Stimulated activated naive CD8-positive, alpha-beta T cell treated with anti-CD3 and anti-CD28 coated beads, Interleukin-15, Interleukin-2, amounts not matched to agents 100 ng/mL and 50 ng/mL, for 24 hours (primary cell): ENCODE results near the gene CLSTN2.

Experiments used
- H3K27ac Mint-ChIP-seq: one replicate; pipeline ENCODE4 v1.8.0; 2021; ENCODE audit warnings: mild to moderate bottlenecking, mixed read lengths
- H3K27me3 Mint-ChIP-seq: one replicate; pipeline ENCODE4 v1.8.0; 2021; ENCODE audit warnings: mixed read lengths
- H3K36me3 Mint-ChIP-seq: one replicate; pipeline ENCODE4 v1.8.0; 2021; ENCODE audit warnings: low read depth, mixed read lengths
- H3K4me1 Mint-ChIP-seq: one replicate; pipeline ENCODE4 v1.8.0; 2021; ENCODE audit warnings: low read depth, mixed read lengths
- H3K4me3 Mint-ChIP-seq: one replicate; pipeline ENCODE4 v1.8.0; 2021; ENCODE audit warnings: mild to moderate bottlenecking, mixed read lengths
- H3K9me3 Mint-ChIP-seq: one replicate; pipeline ENCODE4 v1.8.0; 2021; ENCODE audit warnings: mixed read lengths

The CLSTN2 gene

DNA sequence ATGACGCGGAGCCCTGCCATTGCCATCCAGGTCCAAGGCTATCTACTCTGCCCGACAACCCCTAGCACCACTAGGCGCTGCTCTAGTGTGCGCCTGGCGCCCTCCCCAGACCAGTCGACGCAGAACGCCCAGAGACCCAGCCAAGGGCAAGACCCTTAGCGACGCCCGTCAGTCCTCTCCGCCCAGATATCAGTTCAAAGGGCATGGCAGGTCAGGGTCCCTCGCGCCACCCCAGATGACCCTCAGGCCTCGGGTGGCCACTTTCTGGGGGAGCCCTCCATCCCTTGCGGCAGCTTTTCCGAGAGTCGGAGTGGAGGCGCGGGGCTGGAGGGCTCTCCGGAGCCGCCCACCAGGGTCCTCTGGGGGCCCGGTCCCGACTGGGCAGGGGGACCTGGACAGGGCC is 371 bp upstream of the CLSTN2 start:
- H3K4me1 Mint-ChIP-seq = peaks cover 7% of the 10 kb centered on the region
- H3K27me3 Mint-ChIP-seq = peaks cover 57% of the 10 kb centered on the region
- H3K9me3 Mint-ChIP-seq = no peaks in the 10 kb centered on the region
- no peak overlapping the region for H3K4me3 Mint-ChIP-seq
- no peaks in the 10 kb centered on the region for H3K36me3 Mint-ChIP-seq
- no peak overlapping the region for H3K27ac Mint-ChIP-seq

DNA sequence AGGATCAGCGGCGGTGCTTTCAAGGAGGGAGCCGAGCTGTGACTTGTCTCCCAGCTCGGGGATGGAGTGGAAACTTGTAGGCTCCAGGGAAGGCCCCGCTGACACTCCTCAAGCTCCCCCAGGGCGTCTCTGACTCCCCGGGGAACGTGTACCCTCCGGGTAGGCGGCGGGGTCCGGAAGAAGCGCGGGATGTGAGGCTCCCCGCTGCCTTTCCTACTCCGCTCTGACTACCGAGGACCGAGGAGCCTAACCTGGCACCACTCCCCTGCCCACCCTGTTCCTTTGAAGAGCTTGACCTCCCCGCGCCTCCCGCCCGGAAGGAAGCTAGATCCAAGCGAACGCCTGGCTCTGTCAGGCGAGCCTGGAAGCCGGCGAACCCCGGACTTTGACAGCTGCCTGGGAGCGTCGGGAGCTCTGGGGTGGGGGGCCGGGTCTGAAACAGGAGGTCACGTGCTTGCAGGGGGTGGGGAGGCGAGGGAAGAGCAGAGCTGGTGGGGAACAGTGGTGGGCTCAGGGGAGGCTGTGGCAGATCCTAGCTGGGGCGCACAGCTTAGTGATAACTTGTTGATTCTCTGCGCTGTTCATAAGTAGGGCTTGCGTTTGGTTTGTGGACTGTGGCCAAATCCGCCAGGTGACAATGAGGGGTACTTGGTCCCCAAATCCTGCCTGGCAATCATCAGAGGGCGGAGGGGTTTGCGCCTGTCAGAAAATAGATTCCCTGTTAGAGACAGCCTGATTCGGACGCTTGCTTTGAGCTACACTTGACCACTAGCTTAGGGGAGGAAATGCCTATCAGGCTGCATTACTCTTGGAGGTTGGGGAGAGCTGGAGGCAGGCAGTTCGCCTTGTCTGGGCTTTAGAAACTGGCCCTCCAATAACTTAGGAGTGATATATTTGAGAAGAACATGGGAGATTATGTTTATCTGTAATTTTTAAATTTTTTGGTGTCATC is 1.2 kb downstream of the CLSTN2 start:
- H3K27ac Mint-ChIP-seq = no peak overlapping the region
- H3K9me3 Mint-ChIP-seq = no peaks in the 10 kb centered on the region
- H3K27me3 Mint-ChIP-seq = peaks cover 58% of the 10 kb centered on the region
- H3K4me1 Mint-ChIP-seq = peaks cover 7% of the 10 kb centered on the region
- H3K36me3 Mint-ChIP-seq = no peaks in the 10 kb centered on the region
- H3K4me3 Mint-ChIP-seq = peak overlapping the region; percentile 30

- Mint-ChIP-seq H3K4me3 (no peak overlapping the region), H3K27me3 (peaks cover 49% of the 10 kb centered on the region)
Observed at GRCh38 chr3:139937674-139938279, 2.8 kb downstream of the CLSTN2 start.

DNA sequence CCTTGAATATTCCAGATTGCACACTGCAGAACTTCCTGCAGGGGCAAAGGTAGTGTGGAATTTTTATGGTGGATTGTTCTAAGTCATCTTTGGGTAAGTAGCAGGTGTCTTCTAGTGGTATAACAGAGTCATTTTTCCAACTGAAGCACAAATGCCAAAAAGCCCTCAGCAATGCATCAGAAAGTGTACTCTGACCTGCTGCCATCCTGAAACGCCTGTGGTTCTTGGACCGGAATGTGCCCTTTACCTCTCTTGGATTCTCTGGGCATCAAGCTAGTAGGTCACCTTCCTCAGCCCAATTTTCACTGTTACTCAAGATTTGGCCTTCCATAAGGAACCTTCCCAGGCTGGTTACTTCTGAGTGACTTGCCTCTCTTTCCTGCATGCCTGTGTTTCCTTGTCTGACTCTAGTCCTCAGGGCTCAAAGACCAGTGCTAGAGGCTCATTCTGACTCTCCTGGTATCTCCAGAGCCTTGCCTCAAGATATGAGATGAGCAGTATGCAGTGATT is 4.8 kb downstream of the CLSTN2 start:
- H3K27ac Mint-ChIP-seq = no peak overlapping the region
- H3K9me3 Mint-ChIP-seq = no peaks in the 10 kb centered on the region
- peaks cover 33% of the 10 kb centered on the region for H3K27me3 Mint-ChIP-seq
- H3K36me3 Mint-ChIP-seq = no peaks in the 10 kb centered on the region
- peaks cover 7% of the 10 kb centered on the region for H3K4me1 Mint-ChIP-seq
- no peak overlapping the region for H3K4me3 Mint-ChIP-seq

More at GRCh38 chr3:139937674-139938279, 2.8 kb downstream of the CLSTN2 start:
- Mint-ChIP-seq H3K36me3 (no peaks in the 10 kb centered on the region), H3K9me3 (no peaks in the 10 kb centered on the region), H3K27ac (no peak overlapping the region), H3K4me1 (peaks cover 7% of the 10 kb centered on the region)

- Mint-ChIP-seq H3K4me1 (peaks cover 5% of the 10 kb centered on the region), H3K27ac (no peak overlapping the region), H3K9me3 (no peaks in the 10 kb centered on the region), H3K27me3 (peaks cover 33% of the 10 kb centered on the region), H3K4me3 (no peak overlapping the region), H3K36me3 (no peaks in the 10 kb centered on the region)
Observed at GRCh38 chr3:139940622-139941021, 5.6 kb downstream of the CLSTN2 start.

GRCh38 chr3:139941580-139941979 is 6.6 kb downstream of the CLSTN2 start:
- Mint-ChIP-seq H3K27ac (no peak overlapping the region), H3K4me1 (no peaks in the 10 kb centered on the region), H3K36me3 (no peaks in the 10 kb centered on the region), H3K9me3 (no peaks in the 10 kb centered on the region), H3K27me3 (peaks cover 24% of the 10 kb centered on the region), H3K4me3 (no peak overlapping the region)

GRCh38 chr3:139944256-139944910 is 9.4 kb downstream of the CLSTN2 start:
- Mint-ChIP-seq H3K4me3 (no peak overlapping the region), H3K36me3 (no peaks in the 10 kb centered on the region), H3K27me3 (peaks cover 10% of the 10 kb centered on the region), H3K9me3 (no peaks in the 10 kb centered on the region), H3K4me1 (no peaks in the 10 kb centered on the region), H3K27ac (no peak overlapping the region)

GRCh38 chr3:139945386-139945785 is 10.4 kb downstream of the CLSTN2 start:
- Mint-ChIP-seq H3K4me3 (no peak overlapping the region), H3K9me3 (no peaks in the 10 kb centered on the region)

GRCh38 chr3:139945942-139946341 is 11.0 kb downstream of the CLSTN2 start:
- H3K4me3 Mint-ChIP-seq = no peak overlapping the region
- H3K9me3 Mint-ChIP-seq = no peaks in the 10 kb centered on the region
- H3K4me1 Mint-ChIP-seq = no peaks in the 10 kb centered on the region
- peaks cover 4% of the 10 kb centered on the region for H3K27me3 Mint-ChIP-seq
- H3K27ac Mint-ChIP-seq = no peak overlapping the region
- no peaks in the 10 kb centered on the region for H3K36me3 Mint-ChIP-seq

More at GRCh38 chr3:139945386-139945785, 10.4 kb downstream of the CLSTN2 start:
- Mint-ChIP-seq H3K36me3 (no peaks in the 10 kb centered on the region), H3K27me3 (peaks cover 4% of the 10 kb centered on the region), H3K4me1 (no peaks in the 10 kb centered on the region), H3K27ac (no peak overlapping the region)

- Mint-ChIP-seq H3K4me3 (no peak overlapping the region), H3K27me3 (peaks cover 4% of the 10 kb centered on the region), H3K4me1 (no peaks in the 10 kb centered on the region), H3K27ac (no peak overlapping the region), H3K9me3 (no peaks in the 10 kb centered on the region), H3K36me3 (no peaks in the 10 kb centered on the region)
Observed at GRCh38 chr3:139948467-139948866, 13.5 kb downstream of the CLSTN2 start.

DNA sequence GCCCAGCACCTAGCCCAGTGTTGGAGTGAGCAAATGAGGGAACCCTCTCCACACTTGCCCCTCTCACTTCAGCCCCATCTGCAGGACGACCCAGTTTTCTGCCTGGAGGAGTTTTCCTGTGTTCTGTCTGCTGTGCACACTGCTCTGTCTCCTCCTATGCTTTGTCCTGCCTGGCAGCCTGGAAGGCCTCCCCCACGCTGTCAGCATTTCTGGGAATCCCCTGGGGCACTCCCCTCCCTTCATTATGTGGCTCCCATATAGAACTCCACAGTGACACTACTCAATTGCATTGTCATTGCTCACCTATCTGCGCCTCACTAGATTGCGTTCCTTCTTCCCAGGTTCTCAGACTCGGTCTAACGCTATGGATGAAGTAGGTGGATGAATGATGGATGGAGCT is 13.9 kb downstream of the CLSTN2 start:
- no peaks in the 10 kb centered on the region for H3K36me3 Mint-ChIP-seq
- peaks cover 4% of the 10 kb centered on the region for H3K27me3 Mint-ChIP-seq
- no peak overlapping the region for H3K27ac Mint-ChIP-seq
- H3K9me3 Mint-ChIP-seq = no peaks in the 10 kb centered on the region
- H3K4me3 Mint-ChIP-seq = no peak overlapping the region
- H3K4me1 Mint-ChIP-seq = no peaks in the 10 kb centered on the region

- no peaks in the 10 kb centered on the region for H3K27me3 Mint-ChIP-seq
- no peak overlapping the region for H3K27ac Mint-ChIP-seq
- H3K4me3 Mint-ChIP-seq = no peak overlapping the region
- no peaks in the 10 kb centered on the region for H3K9me3 Mint-ChIP-seq
- H3K4me1 Mint-ChIP-seq = no peaks in the 10 kb centered on the region
- no peaks in the 10 kb centered on the region for H3K36me3 Mint-ChIP-seq
Observed at GRCh38 chr3:139953131-139953910, 18.3 kb downstream of the CLSTN2 start.

GRCh38 chr3:139954146-139954860 is 19.3 kb downstream of the CLSTN2 start:
- no peak overlapping the region for H3K4me3 Mint-ChIP-seq
- no peaks in the 10 kb centered on the region for H3K4me1 Mint-ChIP-seq
- H3K36me3 Mint-ChIP-seq = no peaks in the 10 kb centered on the region
- H3K27ac Mint-ChIP-seq = no peak overlapping the region
- no peaks in the 10 kb centered on the region for H3K9me3 Mint-ChIP-seq
- no peaks in the 10 kb centered on the region for H3K27me3 Mint-ChIP-seq

GRCh38 chr3:139957844-139958243 is 22.9 kb downstream of the CLSTN2 start:
- H3K9me3 Mint-ChIP-seq = no peaks in the 10 kb centered on the region
- no peaks in the 10 kb centered on the region for H3K36me3 Mint-ChIP-seq
- peaks cover 11% of the 10 kb centered on the region for H3K27me3 Mint-ChIP-seq
- H3K4me1 Mint-ChIP-seq = no peaks in the 10 kb centered on the region
- H3K27ac Mint-ChIP-seq = no peak overlapping the region
- no peak overlapping the region for H3K4me3 Mint-ChIP-seq
